H1 (cell line): ENCODE data around the gene RXRA. TPM values are rescaled to one million over a fixed set of nuclear protein-coding genes. Genes with fewer than 3 reads are reported as not detected.

Source experiments
- BCL11A ChIP-seq, 2 experiments: IDR thresholded peaks; one replicate each; pipeline ENCODE4 v1.6.1; 2011; ENCODE audit warnings: low read depth in 2 of 2, low read length in 2 of 2, mild to moderate bottlenecking in 2 of 2
- CTCF ChIP-seq, 3 experiments: IDR thresholded peaks; 1 replicate in 2 of 3; 2 replicates in 1 of 3; pipeline versions ENCODE4 v1.5.1 to v1.6.1; 2011; ENCODE audit warnings: low read length in 3 of 3, mild to moderate bottlenecking in 3 of 3, inconsistent platforms in 2 of 3, low read depth in 1 of 3, moderate library complexity in 1 of 3; ENCODE audit not compliant: insufficient read depth in 1 of 3; ENCODE audit errors: control extremely low read depth in 1 of 3
- JUN ChIP-seq: IDR thresholded peaks from 2 replicates; pipeline ENCODE4 v1.6.1; 2011; ENCODE audit warnings: low read depth, mild to moderate bottlenecking, improper control_type of control experiment, low read length
- NRF1 ChIP-seq: IDR thresholded peaks from 2 replicates; pipeline ENCODE4 v1.6.1; 2011; ENCODE audit warnings: mild to moderate bottlenecking, low read depth, low read length, improper control_type of control experiment
- SIN3A ChIP-seq, 2 experiments: IDR thresholded peaks in 1 of 2; conservative IDR thresholded peaks in 1 of 2; 2 replicates each; pipeline ENCODE4 v1.6.1; 2011 to 2012; ENCODE audit warnings: low read length in 2 of 2, improper control_type of control experiment in 1 of 2, low read depth in 1 of 2, mild to moderate bottlenecking in 1 of 2
- SIRT6 ChIP-seq: IDR thresholded peaks from one replicate; pipeline ENCODE4 v1.7.1; 2012; ENCODE audit warnings: low read length, inconsistent platforms
- TCF12 ChIP-seq: IDR thresholded peaks from 2 replicates; pipeline ENCODE4 v1.6.1; 2011; ENCODE audit warnings: low read depth, mild to moderate bottlenecking, low read length
- polyA plus RNA-seq, 7 experiments: library from polyadenylated mRNA; depleted of rRNA in 3 of 7; stranded (reverse) in 5 of 7; unstranded in 2 of 7; fragments of >200 nt in 5 of 7; fragments of 200-250 nt in 2 of 7; gene quantifications; 1 replicate in 5 of 7; 2 replicates in 1 of 7; 4 replicates in 1 of 7; pipeline versions ENCODE4 v1.2.1 to v1.2.3, GENCODE V29; 2011 to 2013; ENCODE audit warnings: missing spikeins in 2 of 7, mixed read lengths in 2 of 7
- total RNA-seq: library from RNA; stranded (reverse); fragmentation: NEBNext Ultra II Directional; extraction: Animal tissue kit (Norgen Biotek cat#: 25700); gene quantifications from 2 replicates; pipeline ENCODE4 v1.2.1, GENCODE V29; 2021

Gene RXRA
- total and polyA plus RNA-seq, 2 of the 8 experiments (the other 6 are each of a cell fraction or from before 2014, with no cell fraction given): 9.8 to 29.4 TPM

DNA sequence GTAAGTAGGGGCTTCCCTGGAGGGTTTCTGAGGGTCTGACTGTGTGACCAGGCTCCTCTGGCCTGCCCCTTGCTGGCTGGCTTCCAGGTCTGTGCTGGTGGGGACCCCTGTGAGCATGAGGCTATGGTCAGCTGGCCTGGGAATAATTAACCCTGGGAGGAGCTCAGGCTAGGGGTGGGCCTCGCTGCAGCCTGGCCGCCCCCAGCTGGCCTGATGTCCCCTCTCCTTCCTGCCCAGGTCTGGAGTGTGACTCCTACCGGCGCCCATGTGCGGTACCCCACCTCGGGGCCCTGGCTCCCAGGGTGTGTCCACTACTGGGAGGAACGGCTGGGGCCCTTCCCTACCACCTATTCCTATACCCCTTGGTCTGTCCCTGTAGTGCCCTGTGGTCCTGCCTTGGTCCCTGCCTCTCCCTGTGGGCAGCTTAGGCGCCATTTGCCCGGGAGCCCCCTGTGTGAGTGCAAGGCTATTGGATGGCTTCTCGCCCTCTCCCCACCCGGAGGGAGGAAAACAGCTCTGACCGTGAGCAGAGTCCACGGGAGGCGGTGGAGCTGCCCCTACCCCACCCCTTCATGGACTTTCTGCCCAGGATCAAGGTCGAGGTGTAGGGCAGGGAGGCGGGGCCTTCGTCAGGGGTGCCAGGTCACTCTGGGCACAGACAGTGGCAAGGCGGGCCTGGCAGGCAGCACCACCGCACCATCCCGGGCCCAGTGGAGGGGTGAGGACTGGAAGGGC, 9.4 kb downstream of the RXRA start (continued):
- TF ChIP-seq CTCF (IDR thresholded peaks at IDR 0.05; ENCODE audit: control extremely low read depth in 1 of 3, insufficient read depth in 1 of 3, low read depth in 1 of 3, low read length in 3 of 3) (no peak), SIRT6 (no peak), SIN3A (conservative IDR thresholded peaks at IDR 0.05 in 1 of 2, IDR thresholded peaks at IDR 0.05 in 1 of 2; ENCODE audit: low read depth in 1 of 2, low read length in 2 of 2) (no peak), TCF12 (no peak), JUN (no peak), BCL11A (IDR thresholded peaks at IDR 0.05; ENCODE audit: low read depth in 2 of 2, low read length in 2 of 2) (no peak), NRF1 (no peak)
